ENCODE results near the gene KRT71.

The KRT71 gene

DNA sequence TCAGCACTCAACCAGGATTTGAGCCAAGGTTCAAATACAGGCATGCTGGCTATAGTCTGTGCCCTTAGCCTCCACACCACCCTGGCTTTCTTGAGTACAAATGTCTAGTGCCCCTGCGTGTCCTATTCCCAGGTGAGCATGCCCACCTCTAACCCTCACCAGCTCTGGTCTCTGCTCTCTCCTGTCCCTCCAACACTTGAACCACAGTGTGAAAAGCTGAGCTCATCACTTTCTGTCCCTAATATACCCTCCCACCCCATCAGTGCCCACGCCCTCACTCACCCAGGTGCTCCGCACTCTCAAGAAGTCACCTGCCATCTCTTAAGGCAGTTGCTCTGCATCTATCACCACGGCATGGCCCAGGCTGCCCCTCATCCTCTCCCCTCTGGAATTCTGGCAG lies 7.0 kb upstream of the KRT71 start:
- no peaks in the 10 kb centered on the region for H3K79me2 ChIP-seq (ENCODE audit: control insufficient read depth, low read length)
- no peak overlapping the region for H3K4me2 ChIP-seq (ENCODE audit: low read length)
- H3K4me3 ChIP-seq (ENCODE audit: low read length), result no peak overlapping the region
- H3K27ac ChIP-seq (ENCODE audit: low read depth, low read length), result no peak overlapping the region
- H3F3A ChIP-seq (ENCODE audit: control insufficient read depth, insufficient read depth), result no peaks in the 10 kb centered on the region
- H3K4me1 ChIP-seq (ENCODE audit: control insufficient read depth, low read length), result no peaks in the 10 kb centered on the region
- H3K27me3 ChIP-seq (ENCODE audit: control insufficient read depth, low read length), result 0 out of 2 replicates have a peak, but pooled peaks cover 9% of the 10 kb centered on the region
- no peaks in the 10 kb centered on the region for H4K20me1 ChIP-seq (ENCODE audit: control insufficient read depth, insufficient read depth, low read depth, low read length)
- no peaks in the 10 kb centered on the region for H3K36me3 ChIP-seq (ENCODE audit: control insufficient read depth, low read length)
- no peaks in the 10 kb centered on the region for H3K9me3 ChIP-seq (ENCODE audit: control insufficient read depth, insufficient read depth, low read length)
- no peaks in the 10 kb centered on the region for H3K9me2 ChIP-seq (replicated peaks; ENCODE audit: control insufficient read depth, low read length)
- TF ChIP-seq, protein P1, sequence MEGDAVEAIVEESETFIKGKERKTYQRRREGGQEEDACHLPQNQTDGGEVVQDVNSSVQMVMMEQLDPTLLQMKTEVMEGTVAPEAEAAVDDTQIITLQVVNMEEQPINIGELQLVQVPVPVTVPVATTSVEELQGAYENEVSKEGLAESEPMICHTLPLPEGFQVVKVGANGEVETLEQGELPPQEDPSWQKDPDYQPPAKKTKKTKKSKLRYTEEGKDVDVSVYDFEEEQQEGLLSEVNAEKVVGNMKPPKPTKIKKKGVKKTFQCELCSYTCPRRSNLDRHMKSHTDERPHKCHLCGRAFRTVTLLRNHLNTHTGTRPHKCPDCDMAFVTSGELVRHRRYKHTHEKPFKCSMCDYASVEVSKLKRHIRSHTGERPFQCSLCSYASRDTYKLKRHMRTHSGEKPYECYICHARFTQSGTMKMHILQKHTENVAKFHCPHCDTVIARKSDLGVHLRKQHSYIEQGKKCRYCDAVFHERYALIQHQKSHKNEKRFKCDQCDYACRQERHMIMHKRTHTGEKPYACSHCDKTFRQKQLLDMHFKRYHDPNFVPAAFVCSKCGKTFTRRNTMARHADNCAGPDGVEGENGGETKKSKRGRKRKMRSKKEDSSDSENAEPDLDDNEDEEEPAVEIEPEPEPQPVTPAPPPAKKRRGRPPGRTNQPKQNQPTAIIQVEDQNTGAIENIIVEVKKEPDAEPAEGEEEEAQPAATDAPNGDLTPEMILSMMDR (IDR thresholded peaks at IDR 0.05; ENCODE audit: low read depth, low read length, poor library complexity, severe bottlenecking), result no peak
- TF ChIP-seq EZH2phosphoT487 (IDR thresholded peaks at IDR 0.05; ENCODE audit: borderline replicate concordance, low read length), result no peak

DNA sequence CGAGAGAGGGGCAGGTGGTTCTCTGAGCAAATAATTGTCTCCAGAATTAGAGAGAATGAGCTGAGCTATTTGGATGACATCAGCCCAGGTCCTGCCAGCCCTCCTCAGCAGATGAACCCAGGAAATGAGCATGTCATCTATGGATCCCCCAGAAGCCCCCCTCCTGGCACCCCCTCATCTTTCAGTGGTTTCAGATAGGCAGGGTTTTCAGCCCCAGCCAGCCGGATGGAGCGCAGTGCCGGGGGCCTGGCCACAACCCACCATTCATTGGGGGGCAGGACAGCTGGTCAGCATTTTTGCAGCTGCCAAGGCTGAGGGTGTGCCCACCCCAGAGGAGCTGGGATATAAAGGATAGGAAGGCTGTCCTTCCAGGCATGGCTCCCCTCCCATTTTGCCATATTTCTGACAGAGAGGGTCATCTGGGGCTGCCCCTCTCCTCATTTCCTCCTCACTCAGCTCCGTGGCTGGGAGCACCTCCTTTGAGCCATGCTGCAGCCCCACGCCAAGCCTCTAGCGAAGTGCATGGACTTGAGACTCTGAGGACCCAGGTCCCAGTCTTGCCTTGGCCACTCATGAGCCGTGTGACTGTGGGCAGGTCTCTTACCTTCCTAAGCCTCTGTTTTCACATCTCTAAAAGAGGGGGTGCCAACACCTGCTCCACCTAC lies 6.0 kb upstream of the KRT71 start:
- Histone ChIP-seq H3K4me2 (ENCODE audit: low read length) (no peak overlapping the region), H3K36me3 (ENCODE audit: control insufficient read depth, low read length) (no peaks in the 10 kb centered on the region), H3K9me2 (replicated peaks; ENCODE audit: control insufficient read depth, low read length) (no peaks in the 10 kb centered on the region), H3K27ac (ENCODE audit: low read depth, low read length) (no peak overlapping the region), H3K9me3 (ENCODE audit: control insufficient read depth, insufficient read depth, low read length) (no peaks in the 10 kb centered on the region), H3K4me3 (ENCODE audit: low read length) (no peak overlapping the region), H3K4me1 (ENCODE audit: control insufficient read depth, low read length) (no peaks in the 10 kb centered on the region), H4K20me1 (ENCODE audit: control insufficient read depth, insufficient read depth, low read depth, low read length) (no peaks in the 10 kb centered on the region), H3F3A (ENCODE audit: control insufficient read depth, insufficient read depth) (no peaks in the 10 kb centered on the region), H3K79me2 (ENCODE audit: control insufficient read depth, low read length) (no peaks in the 10 kb centered on the region), H3K27me3 (ENCODE audit: control insufficient read depth, low read length) (0 out of 2 replicates have a peak, but pooled peaks cover 5% of the 10 kb centered on the region)
- TF ChIP-seq, protein P1 (IDR thresholded peaks at IDR 0.05; ENCODE audit: low read depth, low read length, poor library complexity, severe bottlenecking), result no peak
- no peak for TF ChIP-seq EZH2phosphoT487 (IDR thresholded peaks at IDR 0.05; ENCODE audit: borderline replicate concordance, low read length)

DNA sequence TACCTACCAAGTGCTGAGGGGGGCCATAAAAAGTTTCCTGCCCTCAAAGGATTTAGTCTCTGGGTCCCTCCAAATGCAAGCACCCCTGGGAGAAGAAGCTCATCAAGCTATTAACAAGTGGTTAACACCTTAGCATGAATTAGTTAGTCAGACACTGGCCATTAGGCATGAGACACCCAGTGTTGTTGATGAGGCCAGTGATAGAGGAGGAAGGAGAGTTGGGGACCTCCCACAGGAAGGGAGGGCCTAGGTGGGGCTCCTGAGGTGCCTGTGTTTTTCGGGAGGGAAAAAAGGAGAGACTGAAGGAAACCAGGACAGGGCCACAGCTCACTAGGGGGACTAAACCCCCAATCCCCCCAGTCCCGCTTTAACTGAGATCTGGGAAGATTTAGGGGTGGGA lies 4.5 kb upstream of the KRT71 start:
- H3K27ac ChIP-seq (ENCODE audit: low read depth, low read length), result no peak overlapping the region
- TF ChIP-seq EZH2phosphoT487 (IDR thresholded peaks at IDR 0.05; ENCODE audit: borderline replicate concordance, low read length), result no peak
- TF ChIP-seq, protein P1 (IDR thresholded peaks at IDR 0.05; ENCODE audit: low read depth, low read length, poor library complexity, severe bottlenecking), result no peak
- H3K79me2 ChIP-seq (ENCODE audit: control insufficient read depth, low read length), result no peaks in the 10 kb centered on the region
- H3K4me3 ChIP-seq (ENCODE audit: low read length), result no peak overlapping the region
- no peaks in the 10 kb centered on the region for H3F3A ChIP-seq (ENCODE audit: control insufficient read depth, insufficient read depth)
- H4K20me1 ChIP-seq (ENCODE audit: control insufficient read depth, insufficient read depth, low read depth, low read length), result no peaks in the 10 kb centered on the region
- no peaks in the 10 kb centered on the region for H3K4me1 ChIP-seq (ENCODE audit: control insufficient read depth, low read length)
- no peaks in the 10 kb centered on the region for H3K9me2 ChIP-seq (replicated peaks; ENCODE audit: control insufficient read depth, low read length)
- H3K4me2 ChIP-seq (ENCODE audit: low read length), result no peak overlapping the region
- H3K9me3 ChIP-seq (ENCODE audit: control insufficient read depth, insufficient read depth, low read length), result no peaks in the 10 kb centered on the region
- 0 out of 2 replicates have a peak, but pooled peaks cover 4% of the 10 kb centered on the region for H3K27me3 ChIP-seq (ENCODE audit: control insufficient read depth, low read length)
- H3K36me3 ChIP-seq (ENCODE audit: control insufficient read depth, low read length), result no peaks in the 10 kb centered on the region
